Hematopoietic multipotent progenitor cell treated with erythropoietin and hydrocortisone succinate and interleukin-3 and kit ligand, for 15 days (in vitro differentiated cells): Measurements from ENCODE around the gene PEPD.

Experiments
- DNase-seq: peaks from one replicate; pipeline ENCODE4 v3.0.0-alpha.2; 2015; ENCODE audit warnings: low spot score

Gene PEPD

DNA sequence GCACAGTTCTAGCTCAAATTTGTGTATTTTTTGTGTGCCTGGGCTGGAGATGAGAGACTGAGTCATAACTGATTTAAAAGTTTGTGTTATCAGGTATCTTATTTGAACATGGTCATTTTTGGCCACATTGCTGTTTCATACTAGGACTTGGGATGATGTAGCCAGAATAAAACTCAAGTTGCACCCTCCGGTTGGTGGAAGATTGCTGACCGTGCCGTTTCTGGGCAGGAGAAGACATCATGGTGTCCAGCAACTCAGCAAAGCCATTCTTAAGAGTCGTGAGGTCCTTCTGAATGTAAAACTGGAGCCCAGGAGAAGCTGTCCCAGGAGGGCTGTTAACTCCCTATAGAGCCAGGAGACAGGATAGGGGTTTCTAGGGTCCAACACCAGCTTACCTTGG is 140.5 kb downstream of the PEPD start:
- DNase-seq, result no peak

DNA sequence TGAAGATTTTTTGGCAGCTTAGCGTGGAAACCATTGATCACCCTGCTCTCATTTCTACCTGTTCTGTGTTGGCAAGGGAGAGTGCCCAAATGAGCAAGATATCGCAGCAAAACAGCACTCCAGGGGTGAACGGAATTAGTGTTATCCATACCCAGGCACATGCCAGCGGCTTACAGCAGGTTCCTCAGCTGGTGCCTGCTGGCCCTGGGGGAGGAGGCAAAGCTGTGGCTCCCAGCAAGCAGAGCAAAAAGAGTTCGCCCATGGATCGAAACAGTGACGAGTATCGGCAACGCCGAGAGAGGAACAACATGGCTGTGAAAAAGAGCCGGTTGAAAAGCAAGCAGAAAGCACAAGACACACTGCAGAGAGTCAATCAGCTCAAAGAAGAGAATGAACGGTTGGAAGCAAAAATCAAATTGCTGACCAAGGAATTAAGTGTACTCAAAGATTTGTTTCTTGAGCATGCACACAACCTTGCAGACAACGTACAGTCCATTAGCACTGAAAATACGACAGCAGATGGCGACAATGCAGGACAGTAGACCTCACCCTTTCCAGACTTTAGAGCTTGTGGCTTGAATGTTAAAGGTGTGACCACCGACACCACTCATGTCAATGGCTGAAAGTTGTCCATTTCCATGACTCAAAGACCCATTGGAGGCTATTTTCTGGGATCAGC is 142.3 kb downstream of the PEPD start:
- DNase-seq, result no peak

DNA sequence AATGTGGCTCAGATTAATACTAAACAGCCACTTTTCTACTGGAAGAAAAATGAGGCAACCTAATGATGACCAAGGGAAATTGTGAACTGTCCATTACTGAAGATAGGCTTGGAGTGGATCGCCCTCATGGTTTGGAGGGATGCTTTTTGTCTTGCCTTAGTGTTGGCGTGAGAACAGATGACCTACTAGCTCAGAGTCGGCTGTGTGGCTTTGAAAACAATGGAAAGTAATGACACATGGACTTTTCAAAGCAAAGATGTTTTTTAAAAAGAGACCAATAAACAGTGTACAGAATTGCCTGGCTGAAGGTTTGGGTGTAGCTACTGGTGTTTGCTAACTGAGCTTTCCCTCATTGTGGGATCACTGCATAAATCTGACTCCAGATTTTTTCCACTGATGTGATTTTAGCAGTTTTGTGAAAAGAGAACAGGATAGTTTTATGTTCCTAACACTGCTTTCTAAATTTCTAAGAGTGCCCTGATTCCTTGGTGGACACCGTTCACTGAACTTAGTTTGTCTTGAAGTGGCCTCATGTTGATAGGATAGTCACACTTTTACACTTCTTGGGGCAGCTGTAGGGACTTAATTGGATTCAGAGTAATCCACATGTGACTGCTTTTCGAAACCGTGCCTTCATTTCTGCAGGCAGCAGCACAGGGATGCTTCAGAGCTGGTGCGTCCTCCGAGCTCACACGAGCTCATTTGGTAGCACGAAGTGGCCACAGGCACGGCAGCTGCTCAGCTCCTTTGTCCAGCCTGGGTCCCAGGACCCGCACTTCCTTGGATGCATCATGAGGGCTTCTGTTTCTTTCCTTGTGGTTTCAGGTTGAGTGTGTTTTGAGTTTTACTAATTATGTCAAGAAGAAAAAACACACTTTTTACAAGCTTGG is 143.8 kb downstream of the PEPD start:
- DNase-seq, result no peak

DNA sequence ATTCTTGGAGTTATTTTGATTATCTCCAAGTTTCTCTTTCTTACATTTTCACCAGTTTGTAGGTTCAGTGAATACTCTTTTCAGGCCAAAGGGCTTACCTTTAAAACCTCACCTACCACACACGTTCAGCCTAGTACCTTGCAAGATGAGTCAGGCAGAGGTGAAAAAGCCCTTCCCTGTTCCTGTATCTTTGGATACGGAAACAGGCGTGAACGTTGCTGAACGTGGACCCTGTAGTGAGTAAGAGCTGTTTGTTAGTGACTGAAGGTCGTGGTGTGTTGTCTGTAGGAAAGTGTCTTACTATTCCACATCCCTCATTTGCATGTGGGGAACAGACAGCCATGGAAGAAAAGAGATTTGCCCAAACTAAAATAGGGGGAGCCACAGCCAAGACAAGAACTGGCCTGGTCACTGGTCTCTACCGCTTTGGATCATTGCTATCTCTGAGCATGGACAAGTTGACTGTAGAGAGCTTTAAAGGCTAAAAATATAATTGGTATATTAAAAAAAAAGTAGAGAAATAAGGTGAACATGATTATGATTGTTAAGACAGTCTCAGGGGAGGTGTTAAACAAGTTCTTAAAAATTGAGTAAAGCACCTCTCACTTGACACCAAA is 144.5 kb downstream of the PEPD start:
- DNase-seq, result no peak

DNA sequence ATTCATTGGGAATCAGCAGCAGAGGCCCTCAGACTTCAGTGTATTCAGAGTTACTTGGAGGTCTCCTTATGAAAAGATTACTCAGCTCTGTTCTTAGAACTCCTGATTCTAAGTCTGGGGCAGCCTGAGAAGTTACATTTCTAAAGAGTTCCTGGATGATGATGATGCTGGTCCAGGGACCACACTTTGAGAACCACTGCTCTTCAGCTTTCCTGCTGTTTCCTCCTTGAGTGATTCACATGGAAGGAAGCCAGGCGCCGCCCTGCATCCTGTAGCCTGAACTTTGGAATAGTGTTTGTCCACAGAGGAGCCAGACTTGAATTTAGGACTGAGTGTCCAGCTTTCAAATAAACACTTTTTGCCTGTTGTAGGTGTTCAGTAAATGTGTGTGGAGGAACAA is 145.2 kb downstream of the PEPD start:
- DNase-seq, result no peak

DNA sequence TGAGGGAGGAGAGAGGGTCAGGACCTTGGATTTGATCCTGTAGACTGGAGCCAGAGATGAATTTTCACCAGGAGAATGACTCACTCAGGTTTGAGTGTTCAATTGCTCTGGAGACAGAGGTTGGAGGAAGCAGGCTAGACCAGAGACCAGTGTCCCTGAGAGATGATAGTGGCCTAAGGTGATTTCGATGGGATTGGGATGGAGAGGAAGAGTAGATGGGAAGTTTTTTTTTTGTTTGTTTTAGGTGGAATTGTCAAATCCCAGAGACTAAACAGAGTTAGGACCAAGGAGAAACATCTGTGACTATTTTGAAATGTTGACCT is 145.8 kb downstream of the PEPD start:
- no peak for DNase-seq

DNA sequence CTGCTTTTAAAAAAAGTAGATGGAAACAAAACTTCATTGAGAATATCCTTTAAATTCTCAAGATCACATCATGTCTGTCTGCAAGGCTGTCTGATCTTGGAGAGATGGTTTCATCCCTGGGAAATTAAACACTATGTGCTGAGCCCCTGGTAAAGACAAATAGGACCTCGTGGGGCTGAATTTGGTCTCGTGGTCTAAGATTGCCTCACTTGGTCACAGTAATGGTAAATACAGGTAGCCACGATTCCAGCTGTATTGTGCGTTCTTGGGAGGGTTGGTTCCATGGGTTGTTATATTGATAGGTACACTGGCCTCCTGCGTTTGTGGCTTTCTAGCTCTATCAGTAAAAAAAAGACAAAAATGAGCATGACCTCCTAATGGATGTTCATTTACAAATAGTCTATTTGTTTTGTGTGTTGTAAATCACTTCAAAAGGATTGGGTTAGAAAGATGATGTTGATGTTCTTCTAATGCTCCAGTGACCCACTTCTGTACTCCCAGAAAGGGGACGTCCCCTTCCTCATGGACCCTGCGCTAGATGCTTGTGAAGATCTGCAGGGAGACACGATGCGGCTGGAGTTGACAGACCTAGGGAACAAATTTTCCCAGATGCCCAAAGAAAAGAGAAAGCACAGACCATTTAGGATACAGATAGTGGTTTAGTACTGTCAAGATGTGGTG is 146.3 kb downstream of the PEPD start:
- no peak for DNase-seq

DNA sequence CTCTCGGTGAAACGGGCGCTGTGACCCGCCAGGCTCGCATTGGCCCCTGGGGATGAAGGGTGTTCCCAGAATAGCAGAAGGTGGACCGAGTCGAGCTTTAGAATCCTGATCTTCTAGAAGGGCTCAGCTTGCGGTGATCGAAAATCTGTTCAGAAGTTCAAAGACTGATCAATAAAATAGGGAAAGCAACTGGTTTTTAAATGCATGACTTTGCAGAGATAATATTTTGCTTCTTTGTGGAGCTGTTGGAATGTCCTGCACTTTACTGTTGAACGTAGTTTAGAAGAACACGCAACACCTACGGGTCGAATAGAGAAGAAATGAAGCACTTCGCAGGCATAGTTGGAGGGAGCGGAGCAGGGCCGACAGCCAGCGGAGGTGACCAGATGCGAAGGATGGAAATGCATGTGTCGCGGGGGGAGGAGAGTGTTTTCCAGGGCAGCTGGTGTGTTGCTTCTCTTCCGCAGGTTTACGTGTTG is 147.3 kb downstream of the PEPD start:
- peak; percentile 66 for DNase-seq

DNA sequence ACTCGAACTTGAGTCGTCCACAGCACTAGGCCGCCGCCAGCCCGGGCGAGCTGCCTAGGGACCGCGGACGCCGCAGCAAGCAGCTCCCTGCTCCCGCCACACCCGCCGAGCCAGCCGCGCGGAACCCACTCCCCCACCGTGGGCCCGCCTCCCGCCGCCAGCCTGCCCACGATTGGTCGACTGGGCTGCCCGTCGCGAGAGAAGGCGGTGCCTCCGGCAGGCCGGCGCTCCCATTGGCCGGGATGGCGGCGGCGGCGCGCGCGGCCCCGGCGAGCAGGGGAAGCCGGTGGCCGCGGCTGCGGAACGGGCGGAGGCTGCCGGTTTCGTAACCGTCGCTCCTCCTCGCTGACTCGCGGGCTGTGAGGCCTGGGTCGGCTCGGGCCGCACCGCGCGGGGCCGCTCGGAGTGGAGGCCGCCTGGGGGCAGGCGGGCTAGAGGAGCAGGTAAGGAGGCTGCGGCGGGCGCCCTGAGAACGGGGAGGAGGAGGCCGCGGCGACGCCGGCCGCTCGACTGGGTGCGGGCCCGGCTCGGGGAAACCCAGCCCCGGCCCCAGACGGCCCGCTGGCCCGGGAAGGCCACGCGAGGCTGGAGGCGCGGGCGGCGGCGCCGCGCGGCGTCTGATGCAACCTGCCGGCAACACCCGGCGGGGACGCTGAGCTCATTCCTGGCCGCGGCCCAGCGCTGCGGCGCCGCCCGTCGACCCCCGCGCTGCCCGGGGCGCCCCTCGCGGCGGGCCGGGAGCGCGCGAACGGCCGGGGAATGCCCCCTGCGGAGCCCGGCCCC is 147.9 kb downstream of the PEPD start, which contains the start of gene CEBPG:
Gene CEBPG, plus strand, starts transcription at position 257 of the 783 bp plus-strand sequence. CDS start 5,531 bp downstream, outside the sequence.
- DNase-seq, result peak; percentile 87

DNA sequence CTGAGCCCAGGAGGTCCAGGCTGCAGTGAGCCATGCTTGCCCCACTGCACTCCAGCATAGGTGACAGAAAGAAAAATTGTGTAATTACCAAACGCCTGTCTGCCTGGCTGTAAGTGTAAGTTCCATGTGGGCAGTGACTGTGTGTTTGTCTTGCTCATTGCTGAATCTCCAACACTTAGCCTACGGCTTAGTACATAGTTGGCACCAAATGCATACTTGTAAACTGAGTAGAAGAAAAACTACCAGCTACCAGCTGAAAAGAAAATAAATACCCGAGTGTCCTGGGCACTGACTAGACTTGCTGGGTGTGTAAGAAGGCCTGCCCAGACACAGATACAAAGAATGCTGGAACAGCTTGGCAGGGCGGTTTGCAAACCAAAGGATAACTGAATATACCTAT is 150.8 kb downstream of the PEPD start:
- DNase-seq, result no peak

DNA sequence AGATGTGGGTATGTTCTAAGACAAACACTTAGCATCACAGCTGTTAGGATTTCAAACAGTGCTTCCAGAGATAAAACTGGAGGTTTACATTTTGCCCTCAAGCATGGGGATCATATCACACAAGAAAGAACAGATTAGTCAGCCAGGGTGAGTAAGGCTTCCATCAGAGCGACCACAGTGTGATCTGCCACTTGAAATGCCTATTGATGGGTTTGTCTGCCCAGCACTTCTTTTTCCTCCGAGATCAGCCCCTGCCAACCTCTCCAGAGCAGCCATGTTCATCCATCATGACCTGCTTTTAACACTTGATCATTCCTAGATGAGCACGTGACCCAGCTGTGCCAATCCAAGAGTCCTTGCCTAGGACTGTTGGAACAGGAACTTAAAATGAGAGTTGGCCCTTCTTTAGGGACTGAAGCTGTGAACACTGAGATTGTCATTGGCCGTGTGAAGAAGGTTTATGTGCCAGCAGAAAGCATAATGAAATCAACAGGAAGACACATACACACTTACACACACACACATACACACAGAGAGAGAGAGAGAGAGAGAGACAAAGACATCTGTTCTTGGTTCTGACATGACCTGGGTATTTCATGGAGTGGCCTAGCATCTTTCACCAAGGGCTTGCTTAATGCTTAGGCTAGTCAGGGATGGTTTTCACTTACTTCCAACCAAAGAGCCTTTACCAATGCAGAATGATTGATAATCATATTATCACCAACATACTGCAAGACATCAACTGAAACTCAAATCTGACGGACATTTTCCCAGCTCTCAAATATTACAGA is 153.3 kb downstream of the PEPD start:
- no peak for DNase-seq

DNA sequence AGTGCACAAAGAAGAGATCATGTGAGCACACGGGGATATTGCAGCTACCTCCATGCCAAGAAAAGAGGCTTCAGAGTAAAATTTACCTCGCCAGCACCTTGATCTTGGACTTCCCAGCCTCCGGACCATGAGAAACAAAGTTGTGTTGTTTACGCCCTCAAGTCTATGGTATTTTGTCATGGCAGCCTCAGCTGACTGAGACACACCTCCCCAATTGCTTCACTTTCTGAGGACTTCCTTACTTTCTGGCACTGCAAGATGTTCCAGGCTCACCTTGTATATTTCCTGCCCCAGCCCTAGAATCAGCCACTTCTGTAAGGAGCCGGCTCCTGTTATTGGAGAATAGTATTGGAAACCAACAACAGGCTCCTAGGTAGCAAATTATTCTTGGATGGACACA is 154.7 kb downstream of the PEPD start:
- no peak for DNase-seq

DNA sequence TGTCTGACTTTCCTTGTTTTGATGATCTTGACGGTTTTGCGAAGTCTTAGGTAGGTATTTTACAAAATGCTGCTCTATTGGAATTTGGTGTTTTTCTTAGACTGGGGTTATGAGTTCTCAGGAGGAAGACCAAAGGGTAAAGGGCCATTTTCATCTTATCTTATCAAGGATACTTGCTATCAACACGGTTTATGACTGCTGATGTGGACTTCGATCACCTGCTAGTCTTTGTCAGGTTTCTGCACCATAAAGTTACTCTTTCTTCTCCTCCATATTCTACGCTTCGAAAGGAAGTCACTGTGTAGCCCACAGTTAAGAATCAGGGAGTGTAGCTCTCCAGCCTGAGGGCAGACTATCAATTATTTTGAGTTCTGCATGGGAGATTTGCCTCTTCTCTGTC is 155.5 kb downstream of the PEPD start:
- DNase-seq, result no peak

DNA sequence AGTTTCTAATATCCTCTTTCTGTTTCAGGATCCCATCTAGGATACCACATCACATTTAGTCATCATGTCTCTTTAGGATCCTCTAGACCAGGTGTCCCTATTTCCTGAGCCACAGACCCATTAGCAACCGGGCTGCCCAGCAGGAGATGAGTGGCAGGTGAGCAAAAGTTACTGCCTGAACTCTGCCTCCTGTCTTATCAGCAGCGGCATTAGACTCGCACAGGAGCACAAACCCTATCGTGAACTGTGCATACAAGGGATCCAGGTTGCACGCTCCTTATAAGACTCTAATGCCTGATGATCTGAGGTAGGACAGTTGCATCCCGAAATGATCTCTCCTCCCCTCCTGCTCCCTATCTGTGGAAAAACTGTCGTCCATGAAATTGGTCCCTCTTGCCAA is 155.9 kb downstream of the PEPD start:
- DNase-seq, result no peak

DNA sequence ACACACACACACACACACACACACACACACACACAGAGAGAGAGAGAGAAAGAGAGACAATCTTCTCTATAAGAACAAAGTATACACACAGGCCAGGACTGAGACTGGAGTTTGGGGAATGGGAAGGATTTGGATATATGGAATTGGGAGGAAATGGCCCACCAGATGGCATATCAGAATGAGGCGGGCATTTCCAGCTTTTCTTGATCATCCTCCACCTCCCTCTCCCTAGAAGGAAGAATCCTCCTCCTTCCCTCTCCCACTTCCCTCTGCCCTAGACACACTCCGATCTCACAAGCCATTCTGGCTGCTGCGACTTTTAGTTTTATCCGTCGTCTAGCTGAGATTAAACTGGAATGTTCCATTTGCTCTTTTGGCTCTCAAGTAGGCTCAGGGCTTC is 158.1 kb downstream of the PEPD start:
- no peak for DNase-seq

DNA sequence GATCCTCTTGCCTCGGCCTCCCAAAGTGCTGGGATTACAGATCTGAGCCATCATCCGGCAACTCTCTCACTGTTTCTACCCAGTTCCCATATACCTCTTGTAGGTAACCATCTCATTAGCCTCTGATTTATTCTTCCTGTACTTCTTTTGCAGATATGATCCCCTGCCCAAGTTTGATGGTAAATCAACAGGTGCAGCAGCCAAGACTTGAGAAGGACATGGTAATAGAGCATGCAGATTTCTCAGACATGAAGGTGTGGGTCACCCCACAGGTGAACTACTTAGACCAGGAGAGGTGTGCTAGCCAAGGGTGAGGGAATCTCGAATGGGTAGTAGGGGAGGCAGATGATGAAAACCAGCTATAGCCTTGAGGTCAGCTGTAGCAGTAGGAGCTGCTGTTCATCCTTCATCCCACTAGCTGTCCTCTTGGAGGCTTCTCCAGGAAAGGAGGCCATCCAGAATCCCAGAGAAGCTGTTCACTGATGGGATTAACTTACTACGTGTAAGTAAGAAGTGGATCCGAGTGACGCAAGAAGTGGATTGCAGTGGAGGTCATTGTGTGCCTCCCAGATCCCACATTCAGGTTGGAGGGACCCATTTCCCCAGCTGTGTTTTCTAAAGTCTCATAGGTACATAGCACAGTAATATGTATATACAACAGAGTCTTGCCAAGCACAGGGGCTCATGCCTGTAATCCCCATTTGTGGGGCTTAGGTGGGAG is 158.9 kb downstream of the PEPD start:
- DNase-seq, result no peak

DNA sequence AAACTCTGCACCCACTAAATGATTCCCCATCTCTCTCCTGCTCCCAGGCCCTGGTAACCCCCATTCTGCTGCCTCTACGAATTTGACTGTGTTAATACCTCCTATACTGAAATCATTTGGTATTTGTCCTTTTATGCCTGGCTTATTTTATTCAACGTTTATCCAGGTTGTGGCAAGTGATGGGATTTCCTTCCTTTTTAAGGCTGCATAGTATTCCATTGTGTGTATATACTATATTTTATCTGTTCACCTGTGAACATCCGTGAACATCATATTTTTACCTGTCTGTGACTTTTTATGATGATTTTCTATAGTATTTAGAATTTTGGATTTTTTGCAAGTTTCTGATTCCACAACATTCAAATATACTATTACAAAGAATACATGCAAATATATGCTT is 162.0 kb downstream of the PEPD start:
- DNase-seq, result no peak

DNA sequence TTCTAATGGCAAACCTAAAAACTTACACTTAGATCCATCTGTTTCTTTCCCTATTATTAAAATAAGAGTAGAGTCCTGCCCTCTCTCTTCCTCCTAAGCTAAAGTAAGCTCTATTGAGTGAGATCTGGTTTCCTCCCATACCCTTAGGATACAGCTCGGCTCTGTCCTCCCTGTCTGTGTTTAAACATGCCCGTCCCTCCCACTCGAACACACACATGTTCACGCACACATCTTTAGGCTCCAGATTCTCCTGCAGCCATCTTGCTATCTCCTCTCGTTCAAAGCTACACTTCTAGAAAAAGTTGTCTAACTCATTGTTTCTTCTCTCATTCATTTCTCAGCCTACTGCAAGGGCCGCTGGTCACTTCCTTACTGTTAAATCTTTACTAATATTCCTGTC is 163.2 kb downstream of the PEPD start:
- no peak for DNase-seq

DNA sequence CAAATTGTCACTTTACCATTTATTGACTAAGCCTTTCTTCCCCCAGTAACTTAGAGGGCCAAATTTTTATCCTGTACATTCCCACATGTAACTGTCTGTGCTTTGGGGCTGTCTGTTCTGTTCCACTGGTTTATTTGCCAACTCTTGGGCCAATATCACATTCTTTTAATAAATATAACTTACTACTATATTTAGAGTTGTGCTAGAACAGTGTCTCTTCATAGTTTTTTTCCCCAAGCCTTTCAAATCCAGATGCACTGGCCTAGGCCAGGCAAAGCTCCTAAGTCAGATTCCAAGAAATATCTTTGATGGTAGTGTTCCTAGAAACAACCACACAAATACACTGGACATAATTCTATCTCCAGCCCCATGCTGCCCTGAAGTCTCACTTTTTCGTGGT is 164.0 kb downstream of the PEPD start:
- no peak for DNase-seq

DNA sequence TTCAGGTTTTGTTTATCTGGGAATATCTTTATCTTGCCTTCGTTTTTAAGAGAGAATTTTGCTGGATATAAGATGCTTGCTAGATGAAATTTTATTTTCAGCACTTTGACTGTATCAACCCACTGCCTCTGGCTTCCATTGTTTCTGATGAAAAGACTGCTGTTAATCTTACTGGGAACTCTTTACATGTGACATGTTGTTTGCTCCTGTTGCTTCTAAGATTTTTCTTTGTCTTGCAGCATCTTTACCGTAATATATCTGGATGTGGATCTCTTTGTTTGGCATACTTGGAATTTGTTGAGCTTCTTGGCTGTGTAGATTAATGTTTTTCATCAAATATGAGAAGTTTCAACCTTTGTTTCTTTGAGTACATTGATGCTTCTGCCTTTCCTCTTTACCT is 166.1 kb downstream of the PEPD start:
- no peak for DNase-seq
